Mesendoderm (in vitro differentiated cells): ENCODE results near the gene NOS1.

Experiments used
- DNase-seq: peaks from one replicate; pipeline ENCODE4 v3.0.0; 2013
- H2AK5ac ChIP-seq: 2 replicates; pipeline ENCODE4 v1.6.1; 2013; ENCODE audit warnings: low read length, inconsistent platforms
- H2BK120ac ChIP-seq: 2 replicates; pipeline ENCODE4 v1.6.1; 2013; ENCODE audit warnings: low read depth, mild to moderate bottlenecking, low read length, moderate library complexity, mixed read lengths
- H2BK15ac ChIP-seq: replicated peaks from 2 replicates; pipeline ENCODE4 v1.6.1; 2013; ENCODE audit warnings: low read depth, mild to moderate bottlenecking, moderate library complexity
- H2BK5ac ChIP-seq: 2 replicates; pipeline ENCODE4 v1.6.1; 2013; ENCODE audit warnings: low read length, inconsistent platforms
- H3K18ac ChIP-seq: 2 replicates; pipeline ENCODE4 v1.6.1; 2013; ENCODE audit warnings: mild to moderate bottlenecking, low read length, mixed read lengths
- H3K23ac ChIP-seq: one replicate; pipeline ENCODE4 v1.6.1; 2013; ENCODE audit warnings: low read length
- H3K27ac ChIP-seq: 2 replicates; pipeline ENCODE4 v1.5.1; 2013; ENCODE audit warnings: low read depth, mild to moderate bottlenecking, inconsistent platforms, low read length, moderate library complexity
- H3K27me3 ChIP-seq: 2 replicates; pipeline ENCODE4 v1.6.1; 2013; ENCODE audit warnings: low read length, control low read depth, mild to moderate bottlenecking, inconsistent platforms; ENCODE audit not compliant: insufficient read depth, poor library complexity
- H3K36me3 ChIP-seq: 2 replicates; pipeline ENCODE4 v1.6.1; 2013; ENCODE audit warnings: low read length, inconsistent platforms; ENCODE audit not compliant: control insufficient read depth, insufficient read depth
- H3K4ac ChIP-seq: one replicate; pipeline ENCODE4 v1.6.1; 2013; ENCODE audit warnings: low read depth, mild to moderate bottlenecking, low read length, moderate library complexity
- H3K4me1 ChIP-seq: 2 replicates; pipeline ENCODE4 v1.6.1; 2013; ENCODE audit warnings: low read depth, low read length, inconsistent platforms; ENCODE audit not compliant: control insufficient read depth
- H3K4me2 ChIP-seq: 2 replicates; pipeline ENCODE4 v1.6.1; 2013; ENCODE audit warnings: low read length
- H3K4me3 ChIP-seq: 2 replicates; pipeline ENCODE4 v1.5.1; 2013; ENCODE audit warnings: mild to moderate bottlenecking, low read length
- H3K56ac ChIP-seq: one replicate; pipeline ENCODE4 v1.6.1; 2013; ENCODE audit warnings: low read length
- H3K79me1 ChIP-seq: 2 replicates; pipeline ENCODE4 v1.6.1; 2013; ENCODE audit warnings: low read length, inconsistent platforms
- H3K79me2 ChIP-seq: 2 replicates; pipeline ENCODE4 v1.6.1; 2013; ENCODE audit warnings: mild to moderate bottlenecking, low read length; ENCODE audit not compliant: control insufficient read depth, insufficient read depth
- H3K9ac ChIP-seq: 2 replicates; pipeline ENCODE4 v1.6.1; 2013; ENCODE audit warnings: low read length, inconsistent platforms
- H4K5ac ChIP-seq: one replicate; pipeline ENCODE4 v1.6.1; 2013; ENCODE audit warnings: low read length
- H4K8ac ChIP-seq: one replicate; pipeline ENCODE4 v1.6.1; 2013; ENCODE audit warnings: low read depth, mild to moderate bottlenecking, control low read depth, low read length, moderate library complexity
- WGBS: extraction: QIAGEN DNeasy Blood & Tissue Kit; methylation state at CpG from one replicate; pipeline ENCODE4 v1.1.7; 2013; ENCODE audit warnings: low lambda C conversion rate, missing lambda C conversion rate; ENCODE audit not compliant: insufficient coverage; ENCODE audit errors: extremely low coverage; 5-methylcytosine and 5-hydroxymethylcytosine counted together

Gene NOS1

GRCh38 chr12:117316336-117316735 lies 45.1 kb downstream of the NOS1 start:
- H3K27ac ChIP-seq: no peak overlapping the region
- H3K4me2 ChIP-seq: no peak overlapping the region
- H3K36me3 ChIP-seq: no peaks in the 10 kb centered on the region
- H2AK5ac ChIP-seq: no peak overlapping the region
- no peak overlapping the region for H3K9ac ChIP-seq
- H3K79me2 ChIP-seq: no peaks in the 10 kb centered on the region
- no peak for DNase-seq
- no peak overlapping the region for H2BK5ac ChIP-seq
- H3K4me3 ChIP-seq: no peak overlapping the region
- H3K23ac ChIP-seq: no peak overlapping the region
- no peak overlapping the region for H4K8ac ChIP-seq
- WGBS: no CpG with 5 or more reads among the region's 6 CpGs
- no peak overlapping the region for H3K18ac ChIP-seq
- no peak overlapping the region for H4K5ac ChIP-seq
- no peak overlapping the region for H2BK15ac ChIP-seq
- H3K4me1 ChIP-seq: no peaks in the 10 kb centered on the region
- H3K79me1 ChIP-seq: no peaks in the 10 kb centered on the region
- no peak overlapping the region for H3K56ac ChIP-seq
- no peak overlapping the region for H2BK120ac ChIP-seq
- no peak overlapping the region for H3K4ac ChIP-seq
- no peaks in the 10 kb centered on the region for H3K27me3 ChIP-seq

DNA sequence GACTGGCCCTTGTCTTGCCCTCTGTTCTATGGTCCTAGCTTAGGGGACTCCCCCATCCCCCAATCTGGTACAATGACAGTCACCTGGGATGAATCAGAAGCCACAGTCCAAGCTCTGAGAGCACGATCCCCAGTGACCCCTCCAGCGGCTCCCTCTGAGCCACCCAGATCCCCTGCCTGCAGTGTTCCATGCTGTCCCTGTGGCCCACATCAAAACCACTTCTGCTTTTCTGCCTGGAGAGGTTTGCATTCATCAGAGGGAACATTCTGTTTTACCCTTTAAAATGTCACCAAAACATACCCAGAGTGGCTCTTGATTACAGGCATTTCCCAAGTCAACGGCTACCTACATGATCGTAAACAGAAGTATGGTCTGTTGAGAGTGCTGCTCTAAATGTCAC lies 47.5 kb downstream of the NOS1 start:
- Histone ChIP-seq H3K27ac (no peak overlapping the region), H4K8ac (no peak overlapping the region), H3K79me1 (no peaks in the 10 kb centered on the region), H3K79me2 (no peaks in the 10 kb centered on the region), H3K27me3 (no peaks in the 10 kb centered on the region), H3K4me2 (no peak overlapping the region), H3K18ac (no peak overlapping the region), H4K5ac (no peak overlapping the region), H2BK5ac (no peak overlapping the region), H2BK15ac (no peak overlapping the region), H3K36me3 (no peaks in the 10 kb centered on the region), H3K56ac (no peak overlapping the region), H3K4me1 (no peaks in the 10 kb centered on the region), H3K23ac (no peak overlapping the region), H2AK5ac (no peak overlapping the region), H2BK120ac (no peak overlapping the region), H3K4me3 (no peak overlapping the region), H3K4ac (no peak overlapping the region), H3K9ac (no peak overlapping the region)
- WGBS: no CpG with 5 or more reads among the region's 4 CpGs
- no peak for DNase-seq

GRCh38 chr12:117312770-117313169 lies 48.7 kb downstream of the NOS1 start:
- no peak overlapping the region for H3K56ac ChIP-seq
- no peak overlapping the region for H3K4ac ChIP-seq
- no peak overlapping the region for H2AK5ac ChIP-seq
- no peak overlapping the region for H2BK5ac ChIP-seq
- H3K27me3 ChIP-seq: no peaks in the 10 kb centered on the region
- H3K27ac ChIP-seq: no peak overlapping the region
- H4K5ac ChIP-seq: no peak overlapping the region
- no peaks in the 10 kb centered on the region for H3K79me2 ChIP-seq
- H3K9ac ChIP-seq: no peak overlapping the region
- no peaks in the 10 kb centered on the region for H3K36me3 ChIP-seq
- H4K8ac ChIP-seq: no peak overlapping the region
- WGBS: 100% methylated on average over 1 of the region's 3 CpGs
- no peak for DNase-seq
- no peak overlapping the region for H2BK120ac ChIP-seq
- H3K18ac ChIP-seq: no peak overlapping the region
- no peak overlapping the region for H3K23ac ChIP-seq
- H2BK15ac ChIP-seq: no peak overlapping the region
- no peaks in the 10 kb centered on the region for H3K4me1 ChIP-seq
- no peak overlapping the region for H3K4me3 ChIP-seq
- H3K79me1 ChIP-seq: no peaks in the 10 kb centered on the region
- no peak overlapping the region for H3K4me2 ChIP-seq

DNA sequence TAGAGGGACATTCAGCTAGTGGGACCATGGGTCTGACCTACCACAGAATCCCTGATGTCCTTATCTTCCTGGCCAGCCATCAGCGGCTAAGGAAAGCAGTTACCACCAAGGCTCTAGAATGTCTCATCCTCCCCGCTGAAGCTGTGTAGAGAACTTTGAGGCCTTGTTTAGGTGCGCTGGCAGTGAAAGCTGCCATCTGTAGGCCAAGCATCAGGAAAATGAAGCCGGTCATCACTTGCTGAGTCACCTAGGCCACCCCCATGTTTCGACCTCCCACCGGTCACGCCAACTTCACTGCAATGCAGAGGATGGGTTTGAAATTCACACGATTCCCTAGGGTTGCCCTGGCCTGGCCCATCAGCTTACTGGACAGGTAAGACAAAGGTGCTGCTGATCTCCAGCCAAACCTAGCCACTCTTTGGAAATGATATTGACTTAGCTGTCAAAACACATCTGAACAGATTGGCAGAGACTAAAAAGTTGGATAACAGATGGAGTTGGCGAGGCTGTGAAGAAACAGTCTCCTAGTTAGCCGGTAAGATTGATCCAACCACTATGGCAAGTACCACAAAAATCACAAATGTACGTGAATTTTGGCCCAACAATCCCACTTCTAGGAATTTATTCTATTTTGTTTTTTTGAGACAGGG lies 52.0 kb downstream of the NOS1 start:
- Histone ChIP-seq H3K4ac (no peak overlapping the region), H2BK120ac (no peak overlapping the region), H3K18ac (no peak overlapping the region), H3K9ac (no peak overlapping the region), H3K4me3 (no peak overlapping the region), H3K79me2 (no peaks in the 10 kb centered on the region), H3K56ac (no peak overlapping the region), H4K5ac (no peak overlapping the region), H3K23ac (no peak overlapping the region), H3K36me3 (no peaks in the 10 kb centered on the region), H4K8ac (no peak overlapping the region), H3K27ac (no peak overlapping the region), H2BK5ac (no peak overlapping the region), H3K4me2 (no peak overlapping the region), H2BK15ac (no peak overlapping the region), H3K79me1 (no peaks in the 10 kb centered on the region), H2AK5ac (no peak overlapping the region), H3K27me3 (no peaks in the 10 kb centered on the region), H3K4me1 (no peaks in the 10 kb centered on the region)
- no CpG with 5 or more reads among the region's 11 CpGs for WGBS
- DNase-seq: peak; percentile 31

DNA sequence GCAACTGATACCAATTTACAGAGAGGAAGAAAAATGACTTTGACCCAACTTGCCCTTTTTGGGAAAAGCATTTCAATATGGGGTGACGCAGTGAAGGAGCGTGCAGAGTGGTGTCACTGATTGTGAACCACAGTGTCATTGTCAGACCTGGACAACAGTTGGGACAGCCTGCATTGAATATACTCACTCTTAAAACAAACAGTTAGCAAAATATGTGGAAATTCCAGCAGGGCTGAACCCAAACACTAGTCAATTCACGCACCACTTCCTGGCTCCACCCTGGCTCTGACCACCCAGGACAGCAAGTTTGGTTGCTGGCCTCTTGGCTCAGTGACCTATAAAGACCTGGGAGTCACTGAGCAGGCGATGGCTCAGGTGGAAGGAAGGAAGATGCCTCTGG lies 61.3 kb downstream of the NOS1 start:
- no peaks in the 10 kb centered on the region for H3K27me3 ChIP-seq
- no peak overlapping the region for H3K9ac ChIP-seq
- H3K23ac ChIP-seq: no peak overlapping the region
- H3K4ac ChIP-seq: no peak overlapping the region
- no peaks in the 10 kb centered on the region for H3K36me3 ChIP-seq
- no peak overlapping the region for H3K4me3 ChIP-seq
- H2BK15ac ChIP-seq: no peak overlapping the region
- H2BK5ac ChIP-seq: no peak overlapping the region
- H3K4me1 ChIP-seq: no peaks in the 10 kb centered on the region
- no peaks in the 10 kb centered on the region for H3K79me2 ChIP-seq
- no peak overlapping the region for H4K5ac ChIP-seq
- DNase-seq: no peak
- H2BK120ac ChIP-seq: no peak overlapping the region
- H3K4me2 ChIP-seq: no peak overlapping the region
- no peak overlapping the region for H3K56ac ChIP-seq
- H4K8ac ChIP-seq: no peak overlapping the region
- no CpG with 5 or more reads among the region's 4 CpGs for WGBS
- H3K79me1 ChIP-seq: no peaks in the 10 kb centered on the region
- H3K27ac ChIP-seq: no peak overlapping the region
- H2AK5ac ChIP-seq: no peak overlapping the region
- H3K18ac ChIP-seq: no peak overlapping the region

GRCh38 chr12:117298648-117299225 lies 62.7 kb downstream of the NOS1 start:
- Histone ChIP-seq H3K56ac (no peak overlapping the region), H4K5ac (no peak overlapping the region), H3K23ac (no peak overlapping the region), H2AK5ac (no peak overlapping the region), H3K79me1 (no peaks in the 10 kb centered on the region), H3K4me1 (no peaks in the 10 kb centered on the region), H2BK5ac (no peak overlapping the region), H2BK120ac (no peak overlapping the region), H3K4me3 (no peak overlapping the region), H4K8ac (no peak overlapping the region), H3K9ac (no peak overlapping the region), H3K4me2 (no peak overlapping the region), H3K36me3 (no peaks in the 10 kb centered on the region), H2BK15ac (no peak overlapping the region), H3K18ac (no peak overlapping the region), H3K79me2 (no peaks in the 10 kb centered on the region), H3K4ac (no peak overlapping the region), H3K27me3 (no peaks in the 10 kb centered on the region), H3K27ac (no peak overlapping the region)
- DNase-seq: no peak
- no CpG with 5 or more reads among the region's 11 CpGs for WGBS
